HG03139 (cell line): ENCODE measurements around the gene BRD7.

Source experiments
- ATAC-seq: cut with Tn5 transposase; IDR thresholded peaks from one replicate; pipeline ENCODE4 v1.9.1; 2021; ENCODE audit not compliant: unreplicated experiment

BRD7 gene

GRCh38 chr16:50293041-50293783, 75.6 kb downstream of the BRD7 start:
- ATAC-seq: no peak

GRCh38 chr16:50292566-50292948, 76.2 kb downstream of the BRD7 start:
- no peak for ATAC-seq

GRCh38 chr16:50291719-50292565, 76.8 kb downstream of the BRD7 start:
- no peak for ATAC-seq

- ATAC-seq: no peak
Observed at GRCh38 chr16:50290856-50291255, 77.9 kb downstream of the BRD7 start.

GRCh38 chr16:50289950-50290764, 78.6 kb downstream of the BRD7 start:
- ATAC-seq: no peak

DNA sequence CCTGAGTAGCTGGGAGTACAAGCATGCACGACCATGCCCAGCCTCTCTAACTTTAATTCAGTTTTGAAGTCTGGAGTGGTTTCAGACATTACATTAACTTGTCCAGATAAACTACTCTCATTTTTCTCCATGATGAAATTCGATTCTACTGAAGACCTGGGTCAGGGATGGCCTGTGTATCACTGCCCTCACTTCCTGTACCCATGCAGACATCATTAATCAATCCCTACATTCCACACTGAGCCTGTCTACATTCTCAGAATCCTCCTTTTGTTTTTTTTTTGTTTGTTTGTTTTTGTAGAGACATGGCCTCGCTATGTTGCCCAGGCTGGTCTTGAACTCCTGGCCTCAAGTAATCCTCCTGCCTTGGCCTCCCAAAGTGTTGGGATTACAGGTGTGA, 79.9 kb downstream of the BRD7 start:
- ATAC-seq: no peak

GRCh38 chr16:50288026-50288425, 80.8 kb downstream of the BRD7 start:
- ATAC-seq: no peak

DNA sequence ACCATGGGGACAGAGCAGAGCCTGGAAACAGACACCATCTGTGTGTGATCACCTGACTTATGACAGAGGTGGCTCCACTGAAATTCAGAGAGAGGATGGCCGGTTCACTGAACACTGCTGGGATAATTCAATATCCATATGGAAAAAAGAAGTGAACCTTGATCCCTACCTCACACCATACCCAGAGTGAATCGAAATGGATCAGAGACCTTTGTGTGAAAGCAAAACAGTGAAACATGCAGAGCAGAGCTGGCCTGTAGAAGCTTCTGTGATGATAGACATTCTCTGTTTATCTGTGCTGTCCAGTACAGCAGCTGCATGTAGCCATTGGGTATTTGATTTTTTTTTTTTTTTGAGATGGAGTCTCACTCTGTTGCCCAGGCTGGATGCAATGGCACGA, 82.1 kb downstream of the BRD7 start:
- ATAC-seq: no peak

DNA sequence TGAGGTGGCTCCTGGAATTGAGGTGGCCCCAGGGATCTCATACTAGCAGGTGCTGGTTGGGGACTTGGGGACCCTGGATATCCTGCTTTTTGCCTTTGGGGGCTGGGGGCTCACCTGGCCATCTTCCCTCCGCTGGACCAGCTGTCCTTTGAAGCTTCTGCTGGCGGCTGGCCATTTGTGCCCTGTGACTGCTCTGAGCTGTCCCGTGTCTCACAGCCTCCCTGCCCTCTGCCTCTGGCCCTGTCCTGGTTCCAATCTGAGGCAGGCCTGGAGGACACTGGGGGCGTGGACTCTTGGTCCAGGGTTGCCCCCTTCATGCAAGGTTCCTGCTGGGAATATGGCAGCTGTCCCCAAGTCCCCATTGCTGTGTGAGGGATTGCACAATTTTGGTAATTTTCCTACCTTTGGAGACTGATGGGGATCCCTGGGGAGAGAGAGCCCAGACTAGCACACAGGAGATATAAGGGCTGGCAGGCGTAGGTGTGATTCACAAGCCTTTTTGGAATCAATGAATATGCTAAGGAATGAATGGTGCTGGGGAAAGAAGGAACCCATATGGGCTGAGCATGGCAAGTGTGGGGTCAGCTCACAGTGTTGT, 83.3 kb downstream of the BRD7 start:
- ATAC-seq: no peak

GRCh38 chr16:50284131-50284911, 84.5 kb downstream of the BRD7 start:
- no peak for ATAC-seq

DNA sequence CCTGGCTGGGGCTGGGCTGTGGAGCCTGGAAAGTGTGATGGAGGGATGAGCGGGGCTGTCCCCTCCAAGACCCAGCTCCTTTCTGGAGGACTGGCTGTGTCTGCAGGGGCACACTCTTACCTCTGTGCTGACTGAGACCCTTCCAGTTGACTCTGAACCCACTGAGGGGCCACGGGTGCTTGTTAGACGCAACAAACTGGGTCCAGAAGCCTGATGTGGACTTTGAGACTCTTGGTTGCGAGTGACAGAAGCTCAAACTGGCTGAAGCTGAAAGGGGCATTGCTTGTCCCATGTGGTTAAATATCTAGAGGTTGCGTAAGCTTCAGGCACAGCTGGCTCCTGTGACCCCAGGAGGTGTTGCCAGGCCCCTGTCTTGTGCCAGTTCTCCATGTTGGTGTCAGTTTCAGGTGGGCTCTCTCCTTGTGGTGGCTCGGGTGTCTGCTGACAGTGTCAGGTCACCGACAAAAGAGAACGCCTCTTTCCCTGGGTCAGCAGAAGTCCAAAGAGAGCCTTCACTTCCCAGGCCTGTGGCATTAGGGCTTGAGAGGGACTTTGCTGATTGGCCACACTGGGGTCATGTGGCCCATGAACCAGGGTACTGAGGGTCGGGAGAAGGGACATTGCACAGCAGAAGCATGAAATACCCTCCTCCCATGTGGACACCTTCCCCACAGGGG, 85.7 kb downstream of the BRD7 start:
- no peak for ATAC-seq

GRCh38 chr16:50282010-50282538, 86.7 kb downstream of the BRD7 start:
- ATAC-seq: peak; percentile 91

GRCh38 chr16:50281391-50282009, 87.3 kb downstream of the BRD7 start:
- no peak for ATAC-seq

- no peak for ATAC-seq
Observed at GRCh38 chr16:50280932-50281331, 87.9 kb downstream of the BRD7 start.

GRCh38 chr16:50279504-50279865, 89.3 kb downstream of the BRD7 start:
- no peak for ATAC-seq

GRCh38 chr16:50278251-50278650, 90.5 kb downstream of the BRD7 start:
- no peak for ATAC-seq

GRCh38 chr16:50276801-50277555, 91.8 kb downstream of the BRD7 start:
- ATAC-seq: no peak

DNA sequence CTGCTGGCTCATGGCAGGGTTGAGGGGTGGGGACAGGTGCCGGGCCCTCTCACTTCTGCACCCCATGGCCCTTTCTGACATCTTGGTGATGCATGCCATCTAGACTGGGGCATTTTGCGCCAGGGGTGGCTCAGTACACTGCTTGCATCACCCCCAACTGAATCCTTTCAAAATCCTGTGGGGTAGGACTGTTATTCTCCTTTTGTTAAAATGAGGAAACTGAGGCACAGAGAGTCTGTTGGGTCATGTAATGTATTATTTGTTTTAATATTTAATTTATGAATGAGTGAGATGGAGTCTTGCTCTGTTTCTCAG, 92.5 kb downstream of the BRD7 start:
- ATAC-seq: no peak
